GM12801 (cell line): ENCODE measurements around the gene TGFB1.

Experiments
- CTCF ChIP-seq: IDR thresholded peaks from one replicate; pipeline ENCODE4 v1.5.1; 2011; ENCODE audit warnings: control low read depth; ENCODE audit not compliant: insufficient read length; ENCODE audit errors: extremely low read depth

TGFB1 gene

GRCh38 chr19:41299755-41300089 is 54.0 kb downstream of the TGFB1 start:
- TF ChIP-seq CTCF = no peak

GRCh38 chr19:41299046-41299754 is 54.5 kb downstream of the TGFB1 start:
- TF ChIP-seq CTCF = no peak

- no peak for TF ChIP-seq CTCF
Observed at GRCh38 chr19:41298348-41298964, 55.3 kb downstream of the TGFB1 start.

- TF ChIP-seq CTCF = no peak
Observed at GRCh38 chr19:41297628-41298347, 55.9 kb downstream of the TGFB1 start.

- TF ChIP-seq CTCF = no peak
Observed at GRCh38 chr19:41296433-41296871, 57.3 kb downstream of the TGFB1 start.

- no peak for TF ChIP-seq CTCF
Observed at GRCh38 chr19:41295499-41295898, 58.2 kb downstream of the TGFB1 start.

GRCh38 chr19:41294393-41294792 is 59.3 kb downstream of the TGFB1 start:
- no peak for TF ChIP-seq CTCF
